HK-2 (cell line): ENCODE measurements around the gene CDYL.

Experiments used
- DNase-seq: peaks from one replicate; pipeline ENCODE4 v3.0.0-alpha.2; 2018; ENCODE audit not compliant: unreplicated experiment

CDYL gene

DNA sequence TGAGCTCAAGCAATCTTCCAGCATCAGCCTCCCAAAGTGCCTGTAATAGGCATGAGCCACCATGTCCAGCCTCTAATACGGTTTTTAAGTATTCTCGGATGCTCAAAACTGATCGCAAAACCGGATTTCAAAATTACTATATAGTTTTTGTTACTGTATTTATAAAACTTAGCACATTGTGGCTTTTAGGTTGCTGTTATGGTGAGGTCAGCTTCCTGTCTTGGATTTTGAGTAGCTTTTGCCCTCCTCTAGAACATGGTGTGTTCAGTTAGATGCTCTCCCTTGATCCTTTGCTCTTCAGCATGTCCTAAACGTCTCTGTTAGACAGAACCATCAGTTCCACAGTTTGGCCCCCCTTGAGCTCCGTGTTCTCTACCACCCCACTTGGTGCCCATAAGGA, 131.4 kb downstream of the CDYL start:
- DNase-seq = no peak

DNA sequence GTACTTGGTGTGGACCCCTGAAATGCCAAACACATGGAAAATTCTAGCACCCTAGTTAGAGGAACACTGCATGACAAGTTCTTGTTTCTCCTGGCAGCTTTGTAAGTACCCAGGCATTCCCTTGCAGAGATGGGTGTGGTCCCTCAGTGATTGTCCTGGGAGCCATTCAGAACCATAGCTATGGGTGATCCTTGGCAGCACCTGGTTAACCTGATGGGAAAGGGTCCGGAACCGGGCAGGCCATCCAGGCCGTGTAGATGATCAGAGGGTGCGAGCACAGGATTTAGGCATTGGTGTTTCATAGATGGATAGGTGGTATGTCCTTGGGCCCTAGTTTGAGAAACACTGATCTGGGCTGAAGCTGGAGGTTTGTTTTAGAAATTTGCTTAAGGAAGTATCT, 131.9 kb downstream of the CDYL start:
- DNase-seq = no peak

DNA sequence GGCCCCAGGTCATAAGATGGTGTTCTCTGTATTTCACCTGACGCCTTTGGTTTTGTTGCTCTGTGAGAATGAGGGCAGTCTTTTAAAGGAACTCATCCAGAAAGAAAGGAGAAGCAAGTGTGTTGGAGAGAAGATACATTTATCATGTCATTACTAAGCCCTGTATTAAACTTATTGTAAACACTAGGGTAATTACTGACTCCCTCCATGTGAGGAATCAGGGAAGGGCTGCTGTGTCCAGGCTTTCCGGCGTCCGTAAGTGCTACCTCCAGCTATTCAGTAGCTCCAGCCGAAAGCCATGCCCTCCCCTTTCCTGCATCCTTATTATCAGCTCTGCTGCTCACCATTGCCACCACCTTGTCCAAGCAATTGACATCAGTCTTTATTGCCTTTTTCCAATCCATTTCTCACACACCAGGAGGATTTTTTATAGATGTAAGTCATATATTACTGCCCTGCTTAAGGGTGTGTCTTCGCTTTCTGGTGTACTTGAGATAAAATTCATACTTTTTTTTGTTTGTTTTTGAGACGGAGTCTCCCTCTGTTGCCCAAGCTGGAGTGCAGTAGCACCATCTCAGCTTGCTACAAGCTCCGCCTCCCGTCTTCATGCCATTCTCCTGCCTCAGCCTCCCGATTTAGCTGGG, 133.0 kb downstream of the CDYL start:
- DNase-seq = no peak

DNA sequence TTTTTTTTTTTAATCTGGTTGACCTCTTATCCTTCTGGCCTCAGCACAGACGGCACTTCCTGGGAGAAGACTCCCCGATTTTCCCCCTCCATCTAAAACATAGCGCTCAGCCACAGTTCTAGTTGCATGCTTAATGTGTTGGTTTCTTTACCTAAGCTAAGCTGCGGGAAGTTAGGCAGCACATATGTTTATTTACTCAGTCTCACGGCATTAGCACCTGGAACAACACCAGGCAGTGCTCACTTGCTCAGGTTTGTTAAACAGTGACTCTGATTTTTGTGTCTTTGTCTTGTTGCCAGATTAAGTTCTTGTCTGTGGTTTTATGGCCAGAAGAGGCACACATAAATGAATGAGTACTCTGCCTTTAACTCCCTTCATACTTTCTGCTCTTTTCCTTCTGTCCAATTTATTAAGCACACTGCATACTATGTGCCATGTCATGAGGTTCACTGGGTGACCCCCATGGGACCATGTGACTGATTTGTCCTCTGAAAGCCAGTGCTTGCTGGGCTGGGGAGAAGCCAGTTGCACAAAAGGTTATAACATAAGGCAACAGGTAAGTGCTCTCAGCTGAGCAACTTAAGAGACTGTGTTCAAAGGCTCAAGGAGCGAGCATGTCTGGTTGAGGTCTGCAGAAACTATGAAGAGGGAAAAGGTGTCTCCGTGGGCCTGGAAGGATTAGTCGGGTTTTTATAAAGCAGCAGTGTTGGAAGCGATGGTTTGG, 134.0 kb downstream of the CDYL start:
- no peak for DNase-seq

DNA sequence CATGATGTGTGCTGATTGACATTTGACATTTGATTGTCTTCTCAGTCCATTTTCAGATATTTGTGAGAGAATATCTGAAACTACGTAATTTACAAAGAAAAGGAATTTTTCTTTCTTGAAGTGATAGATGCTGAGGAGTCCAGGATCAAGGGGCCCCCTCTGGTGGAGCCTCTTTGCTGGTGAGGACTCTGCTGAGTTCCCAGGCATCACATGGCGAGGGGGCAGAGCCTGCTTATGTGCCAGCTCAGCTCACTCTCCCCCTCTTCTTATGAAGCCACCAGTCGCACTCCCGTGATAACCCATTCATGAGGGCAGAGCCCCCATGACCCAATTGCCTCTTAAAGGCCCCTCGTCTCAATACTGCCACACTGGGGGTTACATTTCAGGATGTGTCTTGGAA, 136.4 kb downstream of the CDYL start:
- no peak for DNase-seq

DNA sequence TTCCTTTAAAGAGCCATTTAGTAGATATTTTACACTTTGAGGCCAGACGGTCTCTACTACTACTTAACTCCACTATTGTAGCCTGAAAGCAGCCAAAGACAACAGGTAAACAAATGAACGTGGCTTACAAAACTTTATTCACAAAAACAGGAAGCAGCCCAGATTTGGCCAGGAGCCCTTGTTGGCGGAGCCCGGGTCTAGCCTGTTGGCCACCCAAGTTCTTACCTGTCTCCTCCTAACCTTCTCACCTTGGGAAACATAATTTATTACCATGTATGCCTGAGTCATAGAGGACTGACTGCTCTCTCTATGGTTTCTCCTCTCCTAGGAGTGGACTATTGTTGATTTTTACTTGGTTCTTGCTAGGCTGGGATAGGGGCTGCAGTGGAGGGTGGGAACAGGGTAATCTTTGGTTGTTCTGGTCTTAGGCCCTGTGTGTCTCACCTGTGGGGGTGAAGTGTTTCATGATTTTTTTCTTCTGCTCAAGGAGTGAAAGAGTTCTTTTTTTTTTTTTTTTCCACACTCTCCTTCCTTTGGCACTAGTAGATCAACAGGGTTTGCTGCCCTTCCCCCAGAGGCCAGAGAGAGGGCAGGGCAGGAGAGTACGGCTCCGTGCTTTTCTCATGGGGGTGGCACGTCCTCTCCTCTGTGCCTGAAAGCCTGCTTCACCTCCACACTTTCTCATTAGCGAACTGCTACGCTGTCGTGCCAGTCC, 137.7 kb downstream of the CDYL start:
- no peak for DNase-seq

DNA sequence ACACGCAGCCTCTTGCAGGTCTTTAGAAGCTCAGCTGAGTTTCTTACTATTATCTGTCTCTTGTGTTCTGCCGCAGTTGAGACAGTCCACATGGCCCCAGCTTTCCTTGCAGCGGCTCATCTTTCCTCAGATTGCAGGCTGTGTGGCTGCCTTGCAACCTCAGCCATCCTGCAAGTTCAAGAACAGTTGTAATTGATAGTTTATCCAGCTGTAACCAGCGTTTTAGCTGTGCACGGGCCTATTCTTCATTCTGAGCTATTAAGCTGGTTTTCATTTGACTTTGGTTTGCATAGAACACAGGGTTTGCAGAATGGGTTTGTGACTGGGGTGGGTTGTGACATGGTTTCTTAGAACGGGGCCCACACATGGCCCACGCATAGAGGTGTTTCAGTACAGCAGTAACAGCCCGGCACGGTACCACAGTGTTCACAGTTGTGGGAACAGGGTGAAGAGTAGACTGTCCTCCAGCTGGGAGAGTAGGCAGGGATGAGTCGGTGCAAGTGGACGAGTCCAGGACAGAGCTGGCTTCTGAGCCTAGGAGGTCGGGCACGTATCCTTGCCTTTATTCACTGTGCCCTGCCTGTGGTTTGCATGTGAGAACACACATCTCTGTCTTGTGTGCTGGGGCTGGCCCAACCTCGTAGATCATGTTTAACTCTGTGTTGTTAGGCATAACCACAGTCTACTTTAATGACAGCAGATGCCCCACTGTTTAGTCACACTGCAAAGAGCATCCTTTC, 138.4 kb downstream of the CDYL start:
- DNase-seq = no peak

DNA sequence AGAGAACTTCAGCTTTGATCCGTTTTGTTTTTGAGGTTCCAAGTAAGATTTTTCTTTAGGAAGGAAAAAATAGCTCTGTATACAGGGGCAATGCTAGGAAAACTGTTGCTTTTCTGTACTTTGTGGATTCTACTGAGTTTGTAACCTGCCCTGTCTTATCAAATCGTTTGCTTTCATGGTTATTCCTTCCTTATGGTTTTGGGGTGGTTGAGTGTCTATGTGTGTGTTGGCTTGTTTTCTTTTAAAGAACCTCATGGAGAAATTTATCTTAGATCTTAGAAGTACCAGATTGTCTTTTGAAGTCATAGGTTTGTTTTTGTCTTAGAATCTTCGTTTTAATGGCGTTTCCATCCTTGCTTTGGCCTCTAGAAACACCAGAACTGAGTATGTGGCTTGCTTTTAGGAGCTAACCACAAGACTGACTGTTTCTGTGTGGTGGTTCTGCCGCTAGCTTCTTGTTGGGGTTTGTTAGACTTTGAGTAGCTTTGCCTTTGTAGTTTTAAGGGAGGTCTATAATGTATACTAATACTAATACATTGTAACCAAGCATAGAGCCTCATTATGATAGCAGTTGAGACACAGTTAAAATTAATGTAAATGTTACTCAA, 140.9 kb downstream of the CDYL start:
- DNase-seq = no peak

DNA sequence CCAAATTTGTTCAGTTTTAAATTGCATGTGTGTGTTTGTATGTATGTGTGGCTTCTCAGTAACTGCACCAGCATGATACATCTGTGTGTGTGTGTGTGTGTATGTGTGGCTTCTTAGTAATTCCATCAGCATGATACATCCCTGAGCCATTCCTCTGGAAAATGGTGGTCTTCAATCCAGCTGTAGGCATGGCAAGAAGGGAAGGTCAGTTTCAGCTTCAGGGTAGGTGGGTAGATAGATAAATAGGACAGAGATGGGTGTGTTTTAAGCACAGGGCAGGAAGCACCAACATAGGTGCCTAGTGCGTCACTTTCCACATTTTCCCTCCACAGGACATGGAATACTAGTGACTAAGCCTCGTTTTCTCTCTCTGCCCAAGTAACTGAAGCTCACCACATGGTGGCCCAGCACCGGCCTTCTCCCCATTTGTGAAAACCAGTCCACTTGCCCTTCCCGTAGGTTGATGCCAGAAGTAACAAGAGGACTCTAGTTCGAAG, 144.8 kb downstream of the CDYL start:
- DNase-seq = no peak

DNA sequence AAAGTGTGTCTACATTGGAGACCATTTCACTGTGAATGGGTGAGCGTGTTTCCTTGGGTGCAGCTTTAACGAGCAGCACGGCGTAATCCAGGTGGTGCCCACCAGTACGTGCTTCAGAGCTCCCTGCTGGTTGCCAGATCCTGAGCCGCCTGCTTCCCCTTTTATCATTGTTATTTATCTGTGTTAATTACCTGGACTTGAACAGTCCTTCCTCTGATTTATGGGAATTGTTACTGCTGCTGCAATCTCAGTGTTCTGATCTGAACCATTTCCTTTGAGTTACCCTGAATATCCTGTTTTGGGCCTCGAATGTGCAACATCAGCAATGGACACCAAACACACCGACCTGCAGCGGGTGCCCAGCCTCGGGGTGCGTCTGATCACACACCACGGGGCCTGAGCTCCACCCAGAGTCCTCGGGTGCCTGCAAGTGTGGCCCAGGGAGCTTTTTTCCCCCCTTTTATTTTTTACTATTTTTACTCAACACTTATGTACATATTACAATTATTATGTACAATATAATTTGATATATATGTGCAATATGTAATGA, 146.4 kb downstream of the CDYL start:
- no peak for DNase-seq

DNA sequence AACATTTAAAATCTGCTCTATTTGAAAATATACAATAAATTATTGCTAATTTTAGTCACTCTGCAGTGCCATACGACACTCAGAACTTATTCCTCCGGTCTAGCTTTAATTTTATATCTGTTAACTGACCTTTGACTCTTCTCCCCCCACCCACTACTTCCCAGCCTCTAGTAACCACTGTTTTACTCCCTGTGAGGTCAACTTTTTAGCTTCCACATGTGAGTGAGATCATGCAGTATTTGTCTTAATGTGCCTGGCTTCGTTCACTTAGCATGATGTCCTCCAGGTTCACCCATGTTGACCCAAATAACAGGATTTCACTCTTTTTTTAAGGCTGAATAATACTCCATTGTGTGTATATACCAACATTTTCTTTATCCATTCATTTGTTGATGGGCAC, 146.9 kb downstream of the CDYL start:
- no peak for DNase-seq

DNA sequence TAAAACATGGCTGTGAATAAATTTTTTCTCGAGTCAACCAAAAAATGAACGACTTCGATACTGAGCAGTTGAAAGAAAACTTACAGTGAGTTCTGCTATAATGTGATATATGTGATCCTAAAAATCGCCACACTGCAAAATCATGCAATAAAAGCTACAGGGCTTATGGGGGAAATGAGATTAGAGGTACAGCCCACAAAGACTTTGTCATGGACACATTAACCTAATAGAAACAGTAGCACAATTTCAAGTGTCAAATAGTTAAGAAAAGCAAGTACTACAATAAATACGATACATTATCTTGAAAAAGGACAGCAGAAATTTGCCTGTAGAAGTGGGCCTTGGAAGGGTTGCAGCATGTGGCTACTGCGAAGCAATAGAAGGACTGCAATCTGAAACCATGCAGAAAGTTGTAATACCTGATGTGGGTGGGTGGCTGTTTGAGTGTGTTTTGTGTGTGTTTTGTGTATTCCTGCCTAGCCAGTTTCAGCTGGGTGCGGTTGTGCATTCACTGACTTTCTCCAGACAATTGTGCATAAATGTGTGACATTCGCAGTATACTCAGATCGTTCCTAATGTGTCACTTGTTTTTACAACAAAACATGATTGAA, 148.6 kb downstream of the CDYL start:
- no peak for DNase-seq

DNA sequence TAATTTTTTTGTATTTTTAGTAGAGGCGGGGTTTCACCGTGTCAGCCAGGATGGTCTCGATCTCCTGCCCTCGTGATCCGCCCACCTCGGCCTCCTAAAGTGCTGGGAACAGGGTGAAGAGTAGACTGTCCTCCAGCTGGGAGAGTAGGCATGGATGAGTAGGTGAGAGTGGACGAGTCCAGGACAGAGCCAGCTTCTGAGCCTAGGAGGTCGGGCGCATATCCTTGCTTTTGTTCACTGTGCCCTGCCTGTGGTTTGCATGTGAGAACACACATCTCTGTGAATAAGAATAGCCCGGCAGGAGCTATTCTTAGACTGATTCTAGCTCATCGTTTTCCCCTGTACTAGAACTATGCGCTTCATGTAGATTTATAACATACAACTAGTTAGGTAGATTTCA, 149.4 kb downstream of the CDYL start:
- DNase-seq = no peak

DNA sequence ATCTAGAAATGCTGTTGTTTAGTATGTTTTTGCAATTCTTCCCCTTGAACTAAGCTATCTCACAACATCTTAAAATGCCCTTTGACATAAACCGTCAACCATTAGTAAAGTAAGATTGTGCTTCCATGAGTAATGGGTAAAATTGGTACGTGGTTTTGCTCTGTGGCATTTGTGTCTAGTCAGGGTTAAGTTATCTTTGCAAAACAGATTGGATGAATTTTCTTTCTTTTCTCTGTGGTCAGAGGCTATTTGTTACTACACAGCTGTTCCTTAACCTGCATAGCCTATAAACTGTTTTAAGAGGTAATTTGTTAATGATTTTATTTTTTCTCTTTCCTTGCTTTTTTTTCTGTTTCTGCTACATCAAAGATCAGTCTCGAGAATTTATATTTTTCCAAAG, 152.2 kb downstream of the CDYL start:
- DNase-seq = no peak

DNA sequence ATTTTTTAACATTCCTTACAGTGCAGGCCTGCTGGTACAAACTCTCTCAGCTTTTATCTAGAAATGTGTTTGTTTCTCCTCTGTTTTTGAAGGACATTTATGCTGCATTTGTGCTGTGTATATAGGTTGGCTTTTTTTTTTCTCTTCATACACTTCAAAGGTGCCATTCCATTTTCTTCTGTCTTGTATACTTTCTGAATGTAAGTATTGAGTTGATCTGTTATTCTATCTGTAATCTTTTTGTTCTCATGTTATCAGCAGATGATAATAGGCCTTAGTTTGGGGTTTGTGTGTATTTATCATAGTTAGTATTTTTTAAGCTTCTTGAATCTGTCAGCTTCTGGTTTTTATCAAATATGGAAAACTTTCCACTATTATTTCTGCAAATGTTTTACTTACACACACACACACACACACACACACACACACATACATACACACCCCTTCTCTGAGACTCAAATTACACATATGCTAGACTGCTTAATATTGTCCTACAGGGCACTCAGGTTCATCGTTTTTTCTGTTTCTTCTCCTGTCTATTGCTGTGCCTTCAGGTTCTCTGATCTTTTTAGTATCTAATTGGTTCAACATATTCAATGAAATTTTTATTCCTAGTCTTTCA, 153.0 kb downstream of the CDYL start:
- DNase-seq = no peak

DNA sequence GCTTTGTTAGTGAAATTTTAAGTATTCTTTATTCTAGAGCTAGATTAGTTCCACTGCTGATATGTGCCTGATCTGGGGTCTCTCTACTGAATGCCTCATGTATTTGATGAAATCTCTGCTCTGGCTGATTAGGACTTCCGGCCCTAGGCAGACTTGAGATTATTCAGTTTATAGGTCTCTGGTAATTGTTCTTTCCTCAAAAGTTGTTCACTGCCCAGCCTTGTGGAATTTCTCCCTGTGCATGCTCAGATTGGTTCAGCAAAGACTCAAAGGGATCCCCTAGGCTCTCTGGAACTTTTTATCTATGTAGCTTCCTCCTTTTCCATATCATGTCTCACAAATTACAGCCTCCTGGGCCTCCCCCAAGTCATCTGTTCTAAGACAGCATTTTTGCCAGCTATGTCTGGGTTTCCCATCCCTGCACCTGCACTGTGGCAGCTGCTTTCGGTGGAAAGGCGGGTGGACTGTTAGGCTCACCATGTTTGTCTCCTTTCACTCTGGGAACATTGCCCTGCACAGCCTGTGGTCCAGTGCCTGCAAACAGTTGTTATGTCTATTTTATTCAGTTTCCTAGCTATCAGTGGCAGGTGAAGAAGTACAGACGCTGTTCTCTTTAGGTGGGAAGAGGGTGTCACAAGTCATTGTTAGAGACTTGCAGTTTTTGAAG, 154.0 kb downstream of the CDYL start:
- no peak for DNase-seq

DNA sequence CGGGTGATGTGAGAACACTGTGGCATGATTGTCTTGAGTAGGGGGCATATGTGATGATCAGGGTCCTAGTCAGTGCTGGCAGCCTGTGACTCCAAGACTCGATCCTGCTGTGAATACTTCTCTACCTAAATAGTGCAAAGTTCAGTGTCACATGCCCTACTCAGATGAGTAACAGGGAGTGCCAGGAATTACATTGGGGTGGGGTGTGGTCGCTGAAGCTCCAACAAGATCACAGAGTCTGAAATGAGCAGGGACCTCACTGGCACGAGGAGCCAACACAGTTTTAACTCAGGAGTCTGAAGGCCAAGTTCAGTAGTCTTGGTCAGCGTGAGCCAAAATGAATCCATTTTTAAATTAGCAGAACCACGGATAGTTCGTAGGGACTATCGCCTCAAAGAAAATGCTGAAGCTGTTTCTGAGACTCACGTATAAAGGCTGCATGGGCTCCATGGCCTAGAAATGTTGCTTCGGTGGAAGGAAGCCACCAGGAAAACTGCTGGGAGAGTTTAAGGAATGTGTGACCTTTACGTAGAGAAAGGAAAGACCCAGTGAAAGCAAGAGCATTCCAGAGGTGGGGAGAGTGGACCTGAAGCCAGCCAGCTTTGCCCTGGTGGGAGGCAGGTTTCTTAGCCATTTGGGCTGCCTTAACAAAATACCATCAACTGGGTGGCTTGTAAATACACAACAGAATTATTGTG, 155.5 kb downstream of the CDYL start:
- no peak for DNase-seq

DNA sequence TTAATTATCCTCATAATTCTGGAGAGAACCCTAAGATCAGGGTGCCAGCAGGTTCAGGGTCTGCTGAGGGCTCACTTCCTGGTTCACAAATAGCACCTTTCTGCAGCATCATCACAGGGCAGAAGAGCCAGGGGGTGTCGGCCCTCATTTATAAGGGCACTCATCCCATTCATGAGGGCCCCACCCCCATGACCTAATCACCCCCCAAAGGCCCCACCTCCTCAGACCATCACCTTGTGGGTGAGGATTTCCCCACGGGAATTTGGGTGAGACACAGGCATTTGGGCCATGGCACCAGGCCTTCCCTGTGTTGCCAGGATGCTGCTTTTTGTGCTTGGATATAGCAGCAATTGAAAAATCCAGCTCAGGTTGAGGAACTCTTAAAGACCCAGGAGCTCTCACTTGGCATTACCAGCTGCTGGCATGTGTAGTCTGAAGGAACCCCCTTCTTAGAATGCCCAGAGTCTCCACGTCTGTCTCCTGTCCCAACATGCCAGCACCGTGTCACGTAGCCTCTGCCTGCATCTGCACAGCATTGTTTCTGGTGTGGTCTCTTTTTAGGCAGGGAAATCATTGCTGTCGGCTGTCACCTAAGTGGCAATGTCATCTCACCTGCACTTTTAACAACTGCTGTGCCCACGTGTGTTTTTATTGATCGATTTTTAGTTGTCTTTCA, 156.2 kb downstream of the CDYL start:
- no peak for DNase-seq

DNA sequence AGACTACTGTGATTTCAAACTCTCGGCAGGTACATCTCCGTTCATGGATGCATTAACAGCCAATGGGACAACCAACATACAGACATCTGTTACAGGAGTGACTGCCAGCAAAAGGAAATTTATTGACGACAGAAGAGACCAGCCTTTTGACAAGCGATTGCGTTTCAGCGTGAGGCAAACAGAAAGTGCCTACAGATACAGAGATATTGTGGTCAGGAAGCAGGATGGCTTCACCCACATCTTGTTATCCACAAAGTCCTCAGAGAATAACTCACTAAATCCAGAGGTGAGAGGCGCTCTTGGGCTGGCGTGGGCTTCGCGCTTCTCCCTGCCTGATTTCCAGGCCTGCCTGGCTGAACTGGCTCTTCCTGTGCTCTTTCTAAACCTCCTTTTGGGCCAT, 159.3 kb downstream of the CDYL start:
- no peak for DNase-seq
